Stimulated activated naive B cell treated with anti-CD40 and anti-IgM and Interleukin-4, amounts not matched to agents 10 μg/mL and 1 μg/mL and 100 μg/mL, for 72 hours (primary cell): ENCODE results near the gene RAB3IL1.
A peak's percentile ranks its signal among the peaks of the same experiment; 100 is the strongest.
"Not testable (repeated sequence)": the region's sequence is repeated elsewhere in the genome, so short reads cannot be mapped to it uniquely, and the experiment has no call there.

Experiments
- ATAC-seq, 2 donors: fragments of 150-1000 bp; cut with Tn5 transposase; replicated peaks; 2 replicates each; pipeline ENCODE4 v1.10.0; 2021; ENCODE audit warnings: moderate library complexity in 1 of 2
- DNase-seq: peaks from one replicate; pipeline ENCODE4 v3.0.0; 2021
- H3K27ac Mint-ChIP-seq: one replicate; pipeline ENCODE4 v1.8.0; 2022; ENCODE audit warnings: mild to moderate bottlenecking, mixed read lengths
- H3K27me3 Mint-ChIP-seq, 2 donors: one replicate each; pipeline ENCODE4 v1.8.0; 2022; ENCODE audit warnings: mixed read lengths in 2 of 2
- H3K36me3 Mint-ChIP-seq, 2 donors: one replicate each; pipeline ENCODE4 v1.8.0; 2022; ENCODE audit warnings: mixed read lengths in 2 of 2, mild to moderate bottlenecking in 1 of 2
- H3K4me1 Mint-ChIP-seq, 2 donors: one replicate each; pipeline ENCODE4 v1.8.0; 2022; ENCODE audit warnings: mixed read lengths in 2 of 2, mild to moderate bottlenecking in 1 of 2
- H3K4me3 Mint-ChIP-seq, 2 donors: one replicate each; pipeline ENCODE4 v1.8.0; 2022; ENCODE audit warnings: mild to moderate bottlenecking in 2 of 2, mixed read lengths in 2 of 2, moderate library complexity in 1 of 2
- H3K9me3 Mint-ChIP-seq, 2 donors: one replicate each; pipeline ENCODE4 v1.8.0; 2022; ENCODE audit warnings: mixed read lengths in 2 of 2, mild to moderate bottlenecking in 1 of 2

RAB3IL1 gene

DNA sequence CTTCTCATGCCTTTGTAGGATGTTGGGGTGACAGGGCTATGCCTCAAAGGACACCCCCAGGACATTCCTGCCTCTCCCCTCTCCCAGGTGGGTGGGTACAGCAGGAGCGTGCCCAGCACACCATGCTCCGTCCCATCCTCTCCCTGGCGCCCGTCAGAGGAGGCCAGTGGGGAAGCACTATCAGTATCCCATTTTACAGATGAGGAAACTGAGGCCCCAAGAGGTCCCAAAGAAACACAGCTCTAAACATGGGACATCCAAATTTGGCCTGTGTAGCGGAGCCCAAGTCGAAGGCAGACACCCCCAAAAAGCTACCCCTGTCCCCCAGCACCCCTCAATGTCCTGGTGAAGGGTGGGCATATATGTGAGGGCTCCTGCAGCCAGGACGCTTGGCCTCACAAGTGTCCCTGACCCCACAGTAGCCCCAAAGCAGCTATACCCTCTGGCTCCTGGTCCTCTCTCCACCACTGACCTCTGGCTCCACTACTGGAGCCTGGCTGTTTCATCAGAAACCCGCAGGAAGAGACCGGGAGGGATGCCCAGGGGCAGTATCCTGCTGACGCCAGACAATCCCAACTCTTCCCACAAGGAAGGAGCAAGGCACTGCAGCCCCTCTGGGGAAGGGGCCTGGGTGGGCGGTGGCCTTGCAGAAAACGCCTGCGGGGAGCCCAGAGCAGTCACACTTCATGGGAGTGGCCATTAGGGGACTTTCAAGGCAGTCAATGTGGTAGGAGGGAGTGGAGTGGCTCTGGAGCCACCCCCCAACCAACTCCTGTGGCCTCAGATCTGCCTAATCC lies 31.4 kb downstream of the RAB3IL1 start:
- Mint-ChIP-seq H3K4me3 (no peak overlapping the region), H3K36me3 (peaks cover 21 to 33% of the 10 kb centered on the region in 2 donors), H3K9me3 (peaks cover 0 to 3% of the 10 kb centered on the region in 2 donors), H3K4me1 (peaks cover 31 to 74% of the 10 kb centered on the region in 2 donors), H3K27ac (no peak overlapping the region), H3K27me3 (no peaks in the 10 kb centered on the region)
- ATAC-seq: no peak
- no peak for DNase-seq

DNA sequence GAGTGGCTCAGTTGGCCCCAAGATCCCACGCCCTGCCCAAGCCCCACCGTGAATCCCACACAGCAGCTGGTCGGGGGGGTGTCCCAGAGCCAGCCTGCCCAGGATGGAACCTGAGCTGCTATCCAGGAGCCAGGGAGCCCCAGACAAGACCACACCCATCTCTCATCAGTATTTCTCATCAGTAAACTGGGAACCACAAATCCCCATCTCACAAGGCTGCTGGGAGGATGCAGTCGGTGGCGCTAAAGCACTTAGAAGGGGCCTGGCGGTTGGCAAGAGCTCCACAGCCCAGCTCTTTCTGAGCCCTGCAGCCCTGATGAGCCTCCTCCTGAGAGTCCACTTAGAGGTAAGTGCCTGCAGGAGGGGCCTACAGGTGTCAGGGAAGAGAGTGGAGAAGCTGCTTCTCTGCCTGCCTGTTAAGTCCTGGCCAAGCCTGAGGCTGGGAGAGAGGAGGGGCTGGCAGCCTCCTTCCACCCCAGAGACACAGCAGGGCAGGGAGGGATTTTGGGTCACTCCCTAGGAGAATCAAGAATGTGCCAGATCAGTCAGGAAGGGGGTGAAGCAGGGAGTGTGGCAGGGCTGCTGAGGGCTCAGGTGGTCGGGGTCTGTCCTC lies 32.1 kb downstream of the RAB3IL1 start:
- Mint-ChIP-seq H3K4me1 (peaks cover 32 to 74% of the 10 kb centered on the region in 2 donors), H3K4me3 (no peak overlapping the region), H3K36me3 (peaks cover 21 to 33% of the 10 kb centered on the region in 2 donors), H3K27me3 (no peaks in the 10 kb centered on the region), H3K27ac (no peak overlapping the region), H3K9me3 (peaks cover 0 to 3% of the 10 kb centered on the region in 2 donors)
- no peak for DNase-seq
- no peak for ATAC-seq

DNA sequence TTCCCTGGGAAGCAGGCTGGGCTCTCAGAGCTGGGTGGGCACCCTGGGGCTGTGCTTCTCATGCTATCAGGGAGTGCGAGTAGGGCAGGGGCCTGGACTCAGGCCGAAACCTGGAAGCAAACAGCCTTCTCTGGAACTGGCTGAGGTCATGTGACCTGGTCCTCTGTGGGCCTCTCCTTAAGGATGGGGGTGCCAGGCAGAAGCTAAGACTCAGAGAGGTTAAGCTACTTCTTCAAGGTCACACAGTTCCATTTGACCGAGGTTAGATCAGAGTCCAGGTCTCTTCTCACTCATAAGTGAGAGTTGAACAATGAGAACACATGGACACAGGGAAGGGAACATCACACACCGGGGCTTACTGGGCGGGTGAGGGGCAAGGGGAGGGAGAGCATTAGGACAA lies 33.4 kb downstream of the RAB3IL1 start:
- Mint-ChIP-seq H3K4me3 (no peak overlapping the region), H3K27ac (no peak overlapping the region), H3K27me3 (no peaks in the 10 kb centered on the region), H3K9me3 (peaks cover 0 to 3% of the 10 kb centered on the region in 2 donors), H3K4me1 (peaks cover 40 to 82% of the 10 kb centered on the region in 2 donors), H3K36me3 (peaks cover 27 to 36% of the 10 kb centered on the region in 2 donors)
- DNase-seq (no peak), ATAC-seq (no peak)

DNA sequence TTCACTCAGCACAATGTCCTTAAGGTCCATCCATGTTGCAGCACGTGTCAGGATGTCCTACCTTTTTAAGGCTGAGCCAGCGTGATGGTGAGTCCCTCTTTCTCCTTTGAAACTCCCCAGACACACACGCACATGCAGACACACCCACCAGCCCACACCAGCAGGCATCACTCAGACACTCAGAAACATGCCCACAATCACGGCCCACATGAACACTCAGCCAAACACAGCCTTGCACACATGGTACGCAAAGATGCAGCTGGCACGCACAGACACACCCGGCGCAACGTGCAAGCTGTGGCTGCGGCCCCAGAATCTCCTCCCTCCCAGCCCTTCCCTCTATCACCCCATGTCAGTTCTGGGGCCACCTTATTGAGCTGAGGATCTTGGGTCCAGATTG lies 34.0 kb downstream of the RAB3IL1 start:
- DNase-seq: no peak
- H3K9me3 Mint-ChIP-seq: peaks cover 0 to 3% of the 10 kb centered on the region in 2 donors
- H3K36me3 Mint-ChIP-seq: peaks cover 28 to 32% of the 10 kb centered on the region in 2 donors
- H3K27me3 Mint-ChIP-seq: no peaks in the 10 kb centered on the region
- ATAC-seq: no peak
- no peak overlapping the region for H3K27ac Mint-ChIP-seq
- H3K4me1 Mint-ChIP-seq: peaks cover 38 to 87% of the 10 kb centered on the region in 2 donors
- no peak overlapping the region for H3K4me3 Mint-ChIP-seq

DNA sequence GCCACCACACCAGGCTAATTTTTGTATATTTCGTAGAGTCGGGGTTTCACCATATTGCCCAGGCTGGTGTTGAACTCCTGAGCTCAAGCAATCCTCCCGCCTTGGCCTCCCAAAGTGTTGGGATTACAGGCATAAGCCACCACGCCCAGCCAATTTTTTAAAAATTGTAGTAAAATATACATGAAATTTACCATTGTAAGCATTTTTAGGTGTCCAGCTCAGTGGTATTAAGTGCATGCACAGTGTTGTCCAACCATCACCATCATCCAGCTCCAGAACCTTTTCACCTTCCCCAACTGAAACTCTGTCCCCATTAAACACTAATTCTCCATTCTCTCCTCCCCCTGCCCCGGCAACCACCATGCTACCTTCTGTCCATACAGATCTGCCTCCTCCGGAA lies 34.5 kb downstream of the RAB3IL1 start:
- H3K27me3 Mint-ChIP-seq: no peaks in the 10 kb centered on the region
- peaks cover 0 to 3% of the 10 kb centered on the region in 2 donors for H3K9me3 Mint-ChIP-seq
- peaks cover 33 to 35% of the 10 kb centered on the region in 2 donors for H3K36me3 Mint-ChIP-seq
- H3K4me3 Mint-ChIP-seq: no peak overlapping the region
- peaks cover 39 to 88% of the 10 kb centered on the region in 2 donors for H3K4me1 Mint-ChIP-seq
- no peak overlapping the region for H3K27ac Mint-ChIP-seq
- DNase-seq (no peak), ATAC-seq (no peak)

DNA sequence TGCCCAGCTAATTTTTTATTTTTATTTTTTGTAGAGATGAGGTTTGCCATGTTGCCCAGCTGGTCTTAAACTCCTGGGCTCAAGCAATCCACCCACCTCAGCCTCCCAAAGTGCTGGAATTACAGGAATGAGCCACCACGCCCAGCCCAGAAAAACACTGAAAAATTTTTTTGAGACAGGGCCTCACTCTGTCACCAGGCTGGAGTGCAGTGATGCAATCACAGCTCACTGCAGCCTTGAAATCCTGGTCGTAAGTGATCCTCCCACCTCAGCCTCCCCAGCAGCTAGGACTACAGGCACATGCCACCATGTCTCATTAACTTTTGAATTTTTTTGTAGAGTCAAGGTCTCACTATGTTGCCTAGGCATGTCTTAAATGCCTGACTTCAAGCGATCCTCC lies 35.1 kb downstream of the RAB3IL1 start:
- not testable (repeated sequence) for ATAC-seq, DNase-seq, H3K27me3 Mint-ChIP-seq, H3K4me3 Mint-ChIP-seq, H3K27ac Mint-ChIP-seq, H3K9me3 Mint-ChIP-seq
- H3K4me1 Mint-ChIP-seq: peaks cover 39 to 86% of the 10 kb centered on the region in 2 donors
- peaks cover 33 to 36% of the 10 kb centered on the region in 2 donors for H3K36me3 Mint-ChIP-seq

DNA sequence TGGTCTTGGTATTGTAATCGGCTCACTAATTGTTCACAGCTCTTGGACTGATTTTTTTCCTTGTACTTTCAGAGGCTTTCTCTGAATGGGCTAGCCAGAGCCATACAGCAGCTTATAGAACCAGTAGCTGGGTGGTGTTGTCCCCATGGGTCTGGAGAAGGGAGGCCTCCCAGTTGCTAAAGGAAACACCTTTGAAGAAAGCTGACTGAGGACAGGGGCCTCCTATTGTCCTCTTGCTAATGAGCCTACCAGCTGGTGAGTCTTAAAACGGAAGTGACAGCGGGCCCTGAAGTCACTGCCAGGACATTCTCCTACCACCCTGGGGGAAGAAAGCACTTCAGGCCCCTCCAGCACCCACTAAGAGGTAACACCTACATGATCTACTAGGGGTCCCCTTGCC lies 36.0 kb downstream of the RAB3IL1 start:
- peak overlapping the region; percentile 79 for H3K27ac Mint-ChIP-seq
- ATAC-seq (peak in 1 of 2 donors; percentile 22), DNase-seq (no peak)
- H3K27me3 Mint-ChIP-seq: no peaks in the 10 kb centered on the region
- peak overlapping the region in 1 of 2 donors; percentile 25 for H3K4me3 Mint-ChIP-seq
- peaks cover 40 to 80% of the 10 kb centered on the region in 2 donors for H3K4me1 Mint-ChIP-seq
- peaks cover 30% of the 10 kb centered on the region in 2 donors for H3K36me3 Mint-ChIP-seq
- no peaks in the 10 kb centered on the region for H3K9me3 Mint-ChIP-seq

DNA sequence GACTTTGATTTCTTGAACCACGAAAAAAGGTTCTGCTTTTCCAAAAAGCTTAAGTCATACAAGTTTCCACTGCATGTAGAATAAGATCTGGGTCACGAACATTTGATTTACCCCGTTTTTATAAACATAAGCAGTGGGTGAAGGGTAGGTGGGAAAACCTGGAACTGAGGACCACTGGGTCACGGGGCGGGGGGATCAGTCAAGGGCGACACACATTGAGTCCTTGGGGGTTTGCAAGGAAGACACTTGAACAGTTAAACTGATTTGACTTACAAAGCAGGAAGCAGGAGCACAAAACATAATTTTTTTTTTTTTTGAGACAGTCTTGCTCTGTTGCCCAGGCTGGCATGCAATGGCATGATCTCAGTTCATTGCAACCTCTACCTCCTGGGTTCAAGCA lies 36.9 kb downstream of the RAB3IL1 start:
- DNase-seq (no peak), ATAC-seq (peak; percentile 74 to 77)
- H3K27me3 Mint-ChIP-seq: no peaks in the 10 kb centered on the region
- H3K36me3 Mint-ChIP-seq: peaks cover 29 to 31% of the 10 kb centered on the region in 2 donors
- H3K4me1 Mint-ChIP-seq: peaks cover 45 to 77% of the 10 kb centered on the region in 2 donors
- H3K27ac Mint-ChIP-seq: peak overlapping the region; percentile 89
- no peaks in the 10 kb centered on the region for H3K9me3 Mint-ChIP-seq
- H3K4me3 Mint-ChIP-seq: peak overlapping the region; percentile 67 to 73

DNA sequence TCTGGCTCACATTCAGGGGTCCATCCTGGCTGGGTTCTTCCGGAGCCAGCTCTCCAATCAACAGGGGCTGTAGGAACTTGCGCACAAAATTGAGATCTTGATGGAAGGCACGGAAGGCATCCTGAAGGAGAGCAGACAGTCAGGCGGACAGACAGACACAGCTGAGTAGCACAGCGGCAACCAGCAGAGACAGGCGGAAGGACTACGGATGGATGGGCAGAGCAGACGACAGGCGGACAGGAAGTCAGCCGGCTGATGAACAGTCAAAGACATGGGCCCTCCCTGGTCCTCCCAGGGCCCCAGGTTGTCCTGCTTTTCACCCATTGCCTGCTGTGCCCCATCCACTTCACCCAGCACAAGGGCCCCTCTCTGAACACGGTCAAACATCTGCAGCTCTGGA lies 37.3 kb downstream of the RAB3IL1 start:
- Mint-ChIP-seq H3K27me3 (no peaks in the 10 kb centered on the region), H3K4me3 (peak overlapping the region; percentile 67 to 73), H3K4me1 (peaks cover 47 to 75% of the 10 kb centered on the region in 2 donors), H3K27ac (peak overlapping the region; percentile 89), H3K36me3 (peaks cover 27 to 31% of the 10 kb centered on the region in 2 donors), H3K9me3 (no peaks in the 10 kb centered on the region)
- DNase-seq: peak; percentile 24
- peak; percentile 81 for ATAC-seq

DNA sequence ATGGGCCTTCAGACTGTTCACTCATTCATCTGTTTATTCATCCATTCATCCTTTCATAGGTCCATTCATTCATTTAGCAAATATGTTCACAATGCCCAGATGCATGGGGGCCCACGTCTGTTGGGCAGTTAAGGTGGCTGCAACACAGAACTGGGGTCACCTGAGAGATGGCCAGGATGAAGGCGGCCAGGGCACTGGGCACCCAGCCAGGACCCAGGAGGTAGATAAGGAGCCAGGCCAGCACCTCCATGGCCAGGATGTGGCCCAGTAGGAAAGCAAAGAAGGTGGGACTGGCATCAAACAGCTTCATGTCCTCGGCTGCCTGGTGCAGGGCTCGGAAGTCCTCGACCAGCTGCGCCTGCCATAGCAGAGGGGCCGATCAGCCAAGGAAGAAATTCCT lies 38.2 kb downstream of the RAB3IL1 start:
- Mint-ChIP-seq H3K27ac (no peak overlapping the region), H3K9me3 (no peaks in the 10 kb centered on the region), H3K36me3 (peaks cover 28 to 33% of the 10 kb centered on the region in 2 donors), H3K4me1 (peaks cover 45 to 74% of the 10 kb centered on the region in 2 donors), H3K4me3 (no peak overlapping the region), H3K27me3 (no peaks in the 10 kb centered on the region)
- ATAC-seq (no peak), DNase-seq (no peak)

DNA sequence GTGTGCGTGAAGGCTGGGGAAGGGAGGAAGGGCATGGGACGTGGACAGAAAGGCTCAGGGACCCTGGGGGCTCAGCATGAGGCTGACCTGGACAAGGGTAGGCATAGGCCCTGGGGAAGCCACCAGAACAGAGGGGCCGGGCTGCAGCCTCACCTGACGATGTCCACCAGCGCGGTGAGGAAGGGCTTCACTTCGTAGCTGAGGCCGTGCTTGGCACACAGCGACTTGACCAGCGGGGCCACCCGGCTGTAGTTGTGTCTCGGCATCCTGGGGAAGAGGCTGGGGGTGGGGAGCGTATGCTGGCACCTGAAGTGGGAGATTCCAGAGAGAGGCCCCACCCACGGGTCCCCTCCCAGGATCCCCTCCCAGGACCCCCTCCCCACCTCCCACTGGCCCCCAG lies 41.7 kb downstream of the RAB3IL1 start:
- ATAC-seq (no peak), DNase-seq (no peak)
- Mint-ChIP-seq H3K4me3 (no peak overlapping the region), H3K36me3 (peaks cover 23 to 26% of the 10 kb centered on the region in 2 donors), H3K27me3 (no peaks in the 10 kb centered on the region), H3K27ac (no peak overlapping the region), H3K4me1 (peaks cover 35 to 59% of the 10 kb centered on the region in 2 donors), H3K9me3 (no peaks in the 10 kb centered on the region)

DNA sequence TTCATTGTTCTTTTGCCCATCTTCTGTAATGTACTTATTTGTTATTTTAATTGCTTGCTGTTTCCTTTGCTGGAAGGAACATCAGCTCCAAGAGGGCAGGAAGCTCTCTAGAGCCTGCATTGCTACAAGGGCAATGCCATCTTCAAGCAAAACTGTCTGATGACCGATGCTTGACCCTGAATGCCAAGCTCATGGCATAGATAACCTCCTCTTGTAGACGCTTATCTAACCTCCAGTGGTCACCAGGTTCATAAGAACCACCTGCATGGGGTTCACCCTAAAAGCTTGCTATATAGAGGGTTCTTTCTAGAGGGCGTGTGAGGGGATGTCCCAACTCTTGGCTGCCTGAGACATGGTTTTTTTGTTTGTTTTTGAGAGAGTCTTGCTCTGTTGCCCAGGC lies 42.5 kb downstream of the RAB3IL1 start:
- Mint-ChIP-seq H3K36me3 (peaks cover 23 to 26% of the 10 kb centered on the region in 2 donors), H3K4me3 (no peak overlapping the region)
- DNase-seq: no peak

DNA sequence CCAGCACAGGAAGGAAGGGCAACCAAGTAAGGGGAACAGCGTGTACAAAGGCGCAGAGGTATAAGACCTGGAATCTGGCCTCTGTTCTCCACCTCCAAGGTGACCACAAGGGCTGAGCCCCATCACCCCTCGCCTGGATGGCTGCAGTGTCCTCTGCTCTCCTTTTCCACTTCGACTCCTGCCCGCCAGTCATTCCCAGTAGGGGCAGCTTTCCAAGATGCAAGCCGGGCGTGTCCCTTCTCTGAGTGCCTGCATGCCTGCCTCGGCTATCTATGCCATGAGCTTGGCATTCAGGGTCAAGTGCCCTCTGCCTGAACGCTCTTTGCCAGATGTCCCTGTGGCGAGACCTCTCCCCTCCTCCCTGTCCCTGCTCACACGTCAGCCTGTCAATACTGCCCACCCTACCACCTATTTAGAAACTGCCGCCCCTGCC lies 43.0 kb downstream of the RAB3IL1 start:
- Mint-ChIP-seq H3K4me1 (peaks cover 27 to 53% of the 10 kb centered on the region in 2 donors), H3K27me3 (no peaks in the 10 kb centered on the region), H3K9me3 (no peaks in the 10 kb centered on the region), H3K36me3 (peaks cover 23 to 24% of the 10 kb centered on the region in 2 donors), H3K27ac (no peak overlapping the region), H3K4me3 (no peak overlapping the region)
- ATAC-seq (no peak), DNase-seq (no peak)

More for the DNA sequence above, 42.5 kb downstream of the RAB3IL1 start:
- no peaks in the 10 kb centered on the region for H3K27me3 Mint-ChIP-seq
- H3K27ac Mint-ChIP-seq: peak overlapping the region; percentile 20
- ATAC-seq: no peak
- peaks cover 31 to 55% of the 10 kb centered on the region in 2 donors for H3K4me1 Mint-ChIP-seq
- H3K9me3 Mint-ChIP-seq: no peaks in the 10 kb centered on the region

DNA sequence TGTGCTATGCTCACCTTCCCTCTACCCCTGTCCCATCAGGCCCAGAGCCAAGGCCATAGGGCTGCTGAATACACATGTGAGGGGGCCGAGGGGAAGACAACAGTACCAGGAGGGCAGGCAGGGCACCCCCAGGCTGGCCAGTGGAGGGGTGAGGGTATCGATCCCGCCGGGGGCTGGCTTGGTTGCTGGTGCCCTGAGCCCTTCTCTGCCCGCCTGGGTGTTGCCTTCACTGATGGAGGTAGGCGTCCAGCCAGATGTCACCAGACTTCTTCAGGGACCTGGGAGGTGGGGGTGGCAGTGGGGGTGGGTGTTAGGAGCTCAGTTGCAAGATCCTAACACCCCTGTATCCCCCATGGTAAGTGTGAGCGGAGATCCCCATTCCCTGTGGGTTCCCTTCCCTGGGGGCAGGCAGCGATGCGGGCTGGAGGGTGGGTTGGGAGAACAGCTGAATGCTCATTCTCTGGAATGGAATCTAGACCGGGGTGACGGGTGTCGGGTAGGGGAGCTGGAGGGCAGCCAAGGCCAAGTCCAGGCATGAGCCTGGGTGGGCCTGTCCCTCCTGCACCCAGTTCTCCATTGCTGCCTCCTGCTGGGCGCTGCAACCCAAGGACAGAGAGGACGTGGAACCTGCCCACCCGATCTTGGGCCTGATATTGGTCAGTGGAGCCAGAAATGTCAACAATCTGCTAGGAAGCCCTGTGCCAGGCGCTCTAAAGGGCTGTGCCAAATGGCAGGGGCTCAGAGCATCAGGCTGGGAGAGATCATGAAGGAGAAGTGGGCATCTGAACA lies 43.6 kb downstream of the RAB3IL1 start:
- H3K27ac Mint-ChIP-seq: no peak overlapping the region
- no peaks in the 10 kb centered on the region for H3K9me3 Mint-ChIP-seq
- peaks cover 20% of the 10 kb centered on the region in 2 donors for H3K36me3 Mint-ChIP-seq
- ATAC-seq (no peak), DNase-seq (no peak)
- H3K27me3 Mint-ChIP-seq: no peaks in the 10 kb centered on the region
- H3K4me3 Mint-ChIP-seq: no peak overlapping the region
- peaks cover 26 to 47% of the 10 kb centered on the region in 2 donors for H3K4me1 Mint-ChIP-seq
